ENCODE data around the gene TMEM132D.

TMEM132D gene

GRCh38 chr12:129245769-129246168 is 658.1 kb downstream of the TMEM132D start:
- H3K4me3 ChIP-seq (ENCODE audit: low read length) = no peak overlapping the region
- no peak for TF ChIP-seq CTCF (conservative IDR thresholded peaks at IDR 0.05; ENCODE audit: low read depth, low read length)
- DNase-seq (ENCODE audit: low read depth) = no peak

- TF ChIP-seq CTCF (conservative IDR thresholded peaks at IDR 0.05; ENCODE audit: low read depth, low read length) = no peak
- H3K4me3 ChIP-seq (ENCODE audit: low read length) = no peak overlapping the region
- no peak for DNase-seq (ENCODE audit: low read depth)
Measured at GRCh38 chr12:129241852-129242251, 662.0 kb downstream of the TMEM132D start.

- no peak for TF ChIP-seq CTCF (conservative IDR thresholded peaks at IDR 0.05; ENCODE audit: low read depth, low read length)
- no peak overlapping the region for H3K4me3 ChIP-seq (ENCODE audit: low read length)
- no peak for DNase-seq (ENCODE audit: low read depth)
Measured at GRCh38 chr12:129237881-129238280, 665.9 kb downstream of the TMEM132D start.

- DNase-seq (ENCODE audit: low read depth) = no peak
- no peak overlapping the region for H3K4me3 ChIP-seq (ENCODE audit: low read length)
- no peak for TF ChIP-seq CTCF (conservative IDR thresholded peaks at IDR 0.05; ENCODE audit: low read depth, low read length)
Measured at GRCh38 chr12:129234209-129234608, 669.6 kb downstream of the TMEM132D start.

- DNase-seq (ENCODE audit: low read depth) = no peak
- H3K4me3 ChIP-seq (ENCODE audit: low read length) = no peak overlapping the region
- no peak for TF ChIP-seq CTCF (conservative IDR thresholded peaks at IDR 0.05; ENCODE audit: low read depth, low read length)
Measured at GRCh38 chr12:129231491-129231890, 672.3 kb downstream of the TMEM132D start.

GRCh38 chr12:129230995-129231394 is 672.8 kb downstream of the TMEM132D start:
- no peak overlapping the region for H3K4me3 ChIP-seq (ENCODE audit: low read length)
- no peak for DNase-seq (ENCODE audit: low read depth)
- TF ChIP-seq CTCF (conservative IDR thresholded peaks at IDR 0.05; ENCODE audit: low read depth, low read length) = no peak

- no peak for TF ChIP-seq CTCF (conservative IDR thresholded peaks at IDR 0.05; ENCODE audit: low read depth, low read length)
- H3K4me3 ChIP-seq (ENCODE audit: low read length) = no peak overlapping the region
- no peak for DNase-seq (ENCODE audit: low read depth)
Measured at GRCh38 chr12:129226851-129227250, 677.0 kb downstream of the TMEM132D start.

Measured in retinal pigment epithelial cell (primary cell).